ENCODE measurements around the gene CCDC171. TPM values are rescaled to one million over a fixed set of nuclear protein-coding genes. Genes with fewer than 3 reads are reported as not detected.

The CCDC171 gene
- total and polyA plus RNA-seq, 4 donors = 0.13 to 1.1 (median 0.43) TPM

DNA sequence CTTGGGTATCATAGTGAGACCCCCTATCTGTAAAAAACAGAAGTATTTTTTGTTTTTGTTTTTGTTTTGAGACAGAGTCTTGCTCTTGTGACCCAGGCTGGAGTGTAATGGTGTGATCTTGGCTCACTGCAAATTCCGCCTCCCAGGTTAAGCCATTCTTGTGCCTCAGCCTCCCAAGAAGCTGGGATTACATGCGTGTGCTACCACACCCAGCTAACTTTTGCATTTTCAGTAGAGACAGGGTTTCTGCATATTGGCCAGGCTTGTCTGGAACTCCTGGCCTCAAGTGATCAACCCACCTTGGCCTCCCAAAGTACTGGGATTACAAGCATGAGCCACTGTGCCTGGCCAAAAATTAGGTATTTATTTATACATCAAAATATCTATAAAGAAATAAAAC is 10.2 kb upstream of the CCDC171 start:
- no peaks in the 10 kb centered on the region for H3K4me1 ChIP-seq (ENCODE audit: control insufficient read depth in 4 of 4, insufficient read depth in 4 of 4, low read length in 3 of 4)
- DNase-seq (ENCODE audit: low spot score) = no peak
- TF ChIP-seq, protein P1, sequence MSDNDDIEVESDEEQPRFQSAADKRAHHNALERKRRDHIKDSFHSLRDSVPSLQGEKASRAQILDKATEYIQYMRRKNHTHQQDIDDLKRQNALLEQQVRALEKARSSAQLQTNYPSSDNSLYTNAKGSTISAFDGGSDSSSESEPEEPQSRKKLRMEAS (IDR thresholded peaks at IDR 0.05) = no peak
- TF ChIP-seq TAF1 (conservative IDR thresholded peaks at IDR 0.05) (no peak), RXRA (IDR thresholded peaks at IDR 0.05) (no peak), YY1 (IDR thresholded peaks at IDR 0.05) (no peak), HNF4G (IDR thresholded peaks at IDR 0.05) (no peak), HNF4A (conservative IDR thresholded peaks at IDR 0.05) (no peak), RAD21 (IDR thresholded peaks at IDR 0.05) (no peak), FOXA1 (IDR thresholded peaks at IDR 0.05) (no peak), NR2F2 (IDR thresholded peaks at IDR 0.05) (no peak), SP1 (IDR thresholded peaks at IDR 0.05) (no peak), GABPA (IDR thresholded peaks at IDR 0.05 in 1 of 2, conservative IDR thresholded peaks at IDR 0.05 in 1 of 2) (no peak), JUND (IDR thresholded peaks at IDR 0.05) (no peak), EGR1 (IDR thresholded peaks at IDR 0.05; ENCODE audit: low read depth in 2 of 2) (no peak), FOXA2 (IDR thresholded peaks at IDR 0.05) (no peak)
- TF ChIP-seq, protein P2, sequence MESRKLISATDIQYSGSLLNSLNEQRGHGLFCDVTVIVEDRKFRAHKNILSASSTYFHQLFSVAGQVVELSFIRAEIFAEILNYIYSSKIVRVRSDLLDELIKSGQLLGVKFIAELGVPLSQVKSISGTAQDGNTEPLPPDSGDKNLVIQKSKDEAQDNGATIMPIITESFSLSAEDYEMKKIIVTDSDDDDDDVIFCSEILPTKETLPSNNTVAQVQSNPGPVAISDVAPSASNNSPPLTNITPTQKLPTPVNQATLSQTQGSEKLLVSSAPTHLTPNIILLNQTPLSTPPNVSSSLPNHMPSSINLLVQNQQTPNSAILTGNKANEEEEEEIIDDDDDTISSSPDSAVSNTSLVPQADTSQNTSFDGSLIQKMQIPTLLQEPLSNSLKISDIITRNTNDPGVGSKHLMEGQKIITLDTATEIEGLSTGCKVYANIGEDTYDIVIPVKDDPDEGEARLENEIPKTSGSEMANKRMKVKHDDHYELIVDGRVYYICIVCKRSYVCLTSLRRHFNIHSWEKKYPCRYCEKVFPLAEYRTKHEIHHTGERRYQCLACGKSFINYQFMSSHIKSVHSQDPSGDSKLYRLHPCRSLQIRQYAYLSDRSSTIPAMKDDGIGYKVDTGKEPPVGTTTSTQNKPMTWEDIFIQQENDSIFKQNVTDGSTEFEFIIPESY (IDR thresholded peaks at IDR 0.05) = no peak
- TF ChIP-seq, protein P3, sequence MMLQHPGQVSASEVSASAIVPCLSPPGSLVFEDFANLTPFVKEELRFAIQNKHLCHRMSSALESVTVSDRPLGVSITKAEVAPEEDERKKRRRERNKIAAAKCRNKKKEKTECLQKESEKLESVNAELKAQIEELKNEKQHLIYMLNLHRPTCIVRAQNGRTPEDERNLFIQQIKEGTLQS (IDR thresholded peaks at IDR 0.05) = no peak
- TF ChIP-seq, protein P4, sequence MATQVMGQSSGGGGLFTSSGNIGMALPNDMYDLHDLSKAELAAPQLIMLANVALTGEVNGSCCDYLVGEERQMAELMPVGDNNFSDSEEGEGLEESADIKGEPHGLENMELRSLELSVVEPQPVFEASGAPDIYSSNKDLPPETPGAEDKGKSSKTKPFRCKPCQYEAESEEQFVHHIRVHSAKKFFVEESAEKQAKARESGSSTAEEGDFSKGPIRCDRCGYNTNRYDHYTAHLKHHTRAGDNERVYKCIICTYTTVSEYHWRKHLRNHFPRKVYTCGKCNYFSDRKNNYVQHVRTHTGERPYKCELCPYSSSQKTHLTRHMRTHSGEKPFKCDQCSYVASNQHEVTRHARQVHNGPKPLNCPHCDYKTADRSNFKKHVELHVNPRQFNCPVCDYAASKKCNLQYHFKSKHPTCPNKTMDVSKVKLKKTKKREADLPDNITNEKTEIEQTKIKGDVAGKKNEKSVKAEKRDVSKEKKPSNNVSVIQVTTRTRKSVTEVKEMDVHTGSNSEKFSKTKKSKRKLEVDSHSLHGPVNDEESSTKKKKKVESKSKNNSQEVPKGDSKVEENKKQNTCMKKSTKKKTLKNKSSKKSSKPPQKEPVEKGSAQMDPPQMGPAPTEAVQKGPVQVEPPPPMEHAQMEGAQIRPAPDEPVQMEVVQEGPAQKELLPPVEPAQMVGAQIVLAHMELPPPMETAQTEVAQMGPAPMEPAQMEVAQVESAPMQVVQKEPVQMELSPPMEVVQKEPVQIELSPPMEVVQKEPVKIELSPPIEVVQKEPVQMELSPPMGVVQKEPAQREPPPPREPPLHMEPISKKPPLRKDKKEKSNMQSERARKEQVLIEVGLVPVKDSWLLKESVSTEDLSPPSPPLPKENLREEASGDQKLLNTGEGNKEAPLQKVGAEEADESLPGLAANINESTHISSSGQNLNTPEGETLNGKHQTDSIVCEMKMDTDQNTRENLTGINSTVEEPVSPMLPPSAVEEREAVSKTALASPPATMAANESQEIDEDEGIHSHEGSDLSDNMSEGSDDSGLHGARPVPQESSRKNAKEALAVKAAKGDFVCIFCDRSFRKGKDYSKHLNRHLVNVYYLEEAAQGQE (IDR thresholded peaks at IDR 0.05) = no peak
- TF ChIP-seq, protein P5, sequence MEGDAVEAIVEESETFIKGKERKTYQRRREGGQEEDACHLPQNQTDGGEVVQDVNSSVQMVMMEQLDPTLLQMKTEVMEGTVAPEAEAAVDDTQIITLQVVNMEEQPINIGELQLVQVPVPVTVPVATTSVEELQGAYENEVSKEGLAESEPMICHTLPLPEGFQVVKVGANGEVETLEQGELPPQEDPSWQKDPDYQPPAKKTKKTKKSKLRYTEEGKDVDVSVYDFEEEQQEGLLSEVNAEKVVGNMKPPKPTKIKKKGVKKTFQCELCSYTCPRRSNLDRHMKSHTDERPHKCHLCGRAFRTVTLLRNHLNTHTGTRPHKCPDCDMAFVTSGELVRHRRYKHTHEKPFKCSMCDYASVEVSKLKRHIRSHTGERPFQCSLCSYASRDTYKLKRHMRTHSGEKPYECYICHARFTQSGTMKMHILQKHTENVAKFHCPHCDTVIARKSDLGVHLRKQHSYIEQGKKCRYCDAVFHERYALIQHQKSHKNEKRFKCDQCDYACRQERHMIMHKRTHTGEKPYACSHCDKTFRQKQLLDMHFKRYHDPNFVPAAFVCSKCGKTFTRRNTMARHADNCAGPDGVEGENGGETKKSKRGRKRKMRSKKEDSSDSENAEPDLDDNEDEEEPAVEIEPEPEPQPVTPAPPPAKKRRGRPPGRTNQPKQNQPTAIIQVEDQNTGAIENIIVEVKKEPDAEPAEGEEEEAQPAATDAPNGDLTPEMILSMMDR (IDR thresholded peaks at IDR 0.05; ENCODE audit: low read depth, low read length, missing input control) = no peak
- H3K4me3 ChIP-seq (ENCODE audit: low read depth in 1 of 3, low read length in 3 of 3) = no peak overlapping the region
- H3K9me3 ChIP-seq (ENCODE audit: control insufficient read depth in 4 of 4, low read length in 3 of 4) = no peaks in the 10 kb centered on the region
- no peak overlapping the region for H3K27ac ChIP-seq (ENCODE audit: low read depth in 1 of 2, low read length in 2 of 2)
- H3K9ac ChIP-seq (ENCODE audit: low read depth in 1 of 2, low read length in 2 of 2) = no peak overlapping the region
- H3K36me3 ChIP-seq (ENCODE audit: control insufficient read depth in 4 of 4, insufficient read depth in 3 of 4, low read depth in 1 of 4, low read length in 3 of 4) = no peaks in the 10 kb centered on the region
- whole genome bisulfite sequencing = 96% methylated on average over 2 of the region's 2 CpGs
- H3K27me3 ChIP-seq (ENCODE audit: control insufficient read depth in 4 of 4, insufficient read depth in 4 of 4, low read length in 3 of 4) = no peaks in the 10 kb centered on the region

All from liver (tissue), 9 donors.